ENCODE results near the gene RFX8.
"Not testable (repeated sequence)": the region's sequence is repeated elsewhere in the genome, so short reads cannot be mapped to it uniquely, and the experiment has no call there.

RFX8 gene

GRCh38 chr2:101486258-101486701, 11.4 kb upstream of the RFX8 start:
- DNase-seq (ENCODE audit: low read depth): no peak

- no peak for DNase-seq (ENCODE audit: low read depth)
Observed at GRCh38 chr2:101485856-101486255, 10.9 kb upstream of the RFX8 start.

DNA sequence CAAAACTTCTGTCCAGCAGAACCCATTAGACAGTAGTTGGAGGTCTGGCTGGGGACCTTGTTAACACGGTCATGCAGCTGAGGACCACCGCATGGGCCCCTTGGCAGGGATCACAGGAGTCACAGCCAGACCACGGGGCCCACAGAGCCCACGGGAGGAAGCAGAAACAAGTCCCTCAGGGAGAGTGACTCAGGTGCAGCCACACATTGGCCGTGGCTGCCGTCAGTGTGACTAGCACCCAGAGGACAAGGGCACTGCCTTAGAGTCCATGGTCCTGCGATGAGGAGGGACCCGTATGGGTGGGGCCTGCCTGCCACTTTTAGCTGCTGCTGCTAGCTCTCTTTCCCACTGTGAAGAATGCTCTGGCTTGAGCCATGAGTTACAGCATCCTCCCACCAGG, 5.9 kb upstream of the RFX8 start:
- no peak for DNase-seq (ENCODE audit: low read depth)

GRCh38 chr2:101479810-101480209, 4.9 kb upstream of the RFX8 start:
- no peak for DNase-seq (ENCODE audit: low read depth)

- no peak for DNase-seq (ENCODE audit: low read depth)
Observed at GRCh38 chr2:101479328-101479727, 4.4 kb upstream of the RFX8 start.

- no peak for DNase-seq (ENCODE audit: low read depth)
Observed at GRCh38 chr2:101478181-101479001, 3.5 kb upstream of the RFX8 start.

- no peak for DNase-seq (ENCODE audit: low read depth)
Observed at GRCh38 chr2:101477556-101477955, 2.6 kb upstream of the RFX8 start.

- DNase-seq (ENCODE audit: low read depth): no peak
Observed at GRCh38 chr2:101476605-101477208, 1.8 kb upstream of the RFX8 start.

GRCh38 chr2:101473911-101474701, 806 bp downstream of the RFX8 start:
- no peak for DNase-seq (ENCODE audit: low read depth)

- no peak for DNase-seq (ENCODE audit: low read depth)
Observed at GRCh38 chr2:101473591-101473910, 1.4 kb downstream of the RFX8 start.

DNA sequence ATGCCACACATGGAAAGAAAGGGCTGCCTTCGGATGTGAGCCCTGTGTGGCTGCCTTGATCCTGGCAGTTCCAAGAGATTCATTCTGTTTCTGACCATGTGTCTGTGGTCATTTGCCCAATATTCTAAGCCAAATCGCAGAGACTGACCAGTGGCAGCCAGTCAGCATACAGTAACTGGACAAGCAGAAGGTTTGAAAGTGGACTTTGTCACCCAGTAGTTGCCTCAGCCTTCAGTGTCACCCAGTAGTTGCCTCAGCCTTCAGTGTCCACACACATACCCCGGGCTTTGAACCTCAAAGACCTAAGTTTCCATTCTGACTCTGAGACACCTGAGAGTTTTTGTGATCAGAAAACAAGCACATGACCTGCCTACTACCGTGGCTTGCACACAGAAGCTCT, 5.0 kb downstream of the RFX8 start:
- DNase-seq (ENCODE audit: low read depth): no peak

GRCh38 chr2:101467306-101467705, 7.6 kb downstream of the RFX8 start:
- DNase-seq (ENCODE audit: low read depth): no peak

GRCh38 chr2:101466426-101466825, 8.5 kb downstream of the RFX8 start:
- no peak for DNase-seq (ENCODE audit: low read depth)

- DNase-seq (ENCODE audit: low read depth): no peak
Observed at GRCh38 chr2:101464841-101465240, 10.1 kb downstream of the RFX8 start.

GRCh38 chr2:101463911-101464641, 10.8 kb downstream of the RFX8 start:
- peak; percentile 95 for DNase-seq (ENCODE audit: low read depth)

GRCh38 chr2:101463421-101463820, 11.5 kb downstream of the RFX8 start:
- no peak for DNase-seq (ENCODE audit: low read depth)

- no peak for DNase-seq (ENCODE audit: low read depth)
Observed at GRCh38 chr2:101461381-101461780, 13.5 kb downstream of the RFX8 start.

DNA sequence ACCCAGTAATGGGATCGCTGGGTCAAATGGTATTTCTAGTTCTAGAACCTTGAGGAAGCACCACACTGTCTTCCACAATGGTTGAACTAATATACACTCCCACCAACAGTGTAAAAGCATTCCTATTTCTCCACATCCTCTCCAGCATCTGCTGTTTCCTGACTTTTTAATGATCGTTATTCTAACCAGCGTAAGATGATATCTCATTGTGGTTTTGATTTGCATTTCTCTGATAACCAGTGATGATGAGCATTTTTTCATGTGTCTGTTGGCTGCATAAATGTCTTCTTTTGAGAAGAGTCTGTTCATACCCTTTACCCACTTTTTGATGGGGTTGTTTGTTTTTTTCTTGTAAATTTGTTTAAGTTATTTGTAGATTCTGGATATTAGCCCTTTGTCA, 20.5 kb downstream of the RFX8 start:
- not testable (repeated sequence) for DNase-seq (ENCODE audit: low read depth)

GRCh38 chr2:101450965-101451364, 23.9 kb downstream of the RFX8 start:
- no peak for DNase-seq (ENCODE audit: low read depth)

DNA sequence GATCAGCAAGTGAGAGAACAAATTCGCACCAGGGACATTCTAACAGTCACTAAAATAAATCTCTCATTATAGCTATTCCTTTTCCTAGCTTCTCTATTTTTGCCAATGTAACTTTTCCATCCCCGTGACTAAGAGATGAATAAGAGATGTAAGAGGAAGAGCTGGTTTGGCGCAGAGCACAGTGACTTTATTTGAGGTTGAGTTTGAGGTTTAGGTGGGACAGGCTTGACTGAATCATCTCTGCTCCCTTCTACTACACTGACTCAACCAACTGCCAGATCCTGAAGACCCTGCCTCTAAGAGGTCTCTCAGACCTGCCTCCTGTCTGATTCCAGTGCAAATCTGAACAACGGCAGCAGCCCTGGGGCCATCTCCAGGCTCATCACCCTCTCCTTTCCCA, 28.0 kb downstream of the RFX8 start:
- peak; percentile 61 for DNase-seq (ENCODE audit: low read depth)

DNA sequence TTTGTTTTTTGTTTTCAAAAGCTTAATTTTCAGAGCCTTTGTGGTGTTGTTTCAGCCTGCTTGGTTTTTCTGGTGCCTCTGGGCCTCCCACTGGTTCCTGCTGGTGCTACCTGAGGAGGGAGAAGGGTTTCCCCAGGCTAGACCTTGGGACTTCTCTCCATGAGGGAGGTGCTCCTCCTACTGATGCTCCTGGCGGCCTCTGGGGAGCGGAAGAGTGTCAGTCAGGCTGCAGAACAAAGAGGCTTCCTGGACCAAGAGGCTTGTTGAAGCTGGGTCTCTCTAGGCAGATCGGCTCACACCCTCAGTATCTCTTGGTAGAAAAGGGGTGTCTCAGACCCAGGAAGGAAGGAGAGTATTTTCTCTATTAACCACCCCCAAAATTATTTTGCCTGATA, 32.2 kb downstream of the RFX8 start:
- no peak for DNase-seq (ENCODE audit: low read depth)

DNA sequence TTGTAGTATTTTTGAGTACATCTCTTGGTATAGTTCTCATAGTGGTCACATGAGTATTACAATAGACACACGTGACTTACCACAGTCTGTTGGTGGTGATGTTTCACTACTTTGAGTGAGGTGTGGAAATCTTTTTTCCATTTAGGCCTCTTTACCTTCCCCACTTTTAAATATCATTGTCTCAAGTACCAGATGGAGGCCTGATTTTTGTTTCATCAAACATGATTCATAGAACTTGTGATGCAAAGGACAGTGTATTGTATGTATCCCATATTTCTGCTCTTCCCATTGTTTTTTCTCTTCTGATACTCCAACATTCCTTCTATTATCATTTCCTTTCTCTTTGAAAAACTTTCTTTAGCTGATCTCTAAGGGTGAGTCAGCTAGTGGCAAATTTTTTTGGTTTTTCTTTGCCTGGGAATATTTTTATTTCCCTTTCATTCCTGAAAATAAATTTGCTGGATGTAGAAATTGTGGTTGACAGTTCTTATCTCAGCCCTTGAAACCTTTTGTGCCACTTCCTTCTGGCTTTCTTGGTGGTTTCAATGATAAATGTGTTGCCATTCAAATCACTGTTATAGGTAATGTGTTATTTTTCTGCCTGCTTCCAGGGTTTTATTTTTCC, 32.8 kb downstream of the RFX8 start:
- DNase-seq (ENCODE audit: low read depth): peak; percentile 76

Measured in GM04503 (cell line).